OCI-LY1 (cell line): ENCODE data around the gene LRRC8E.

Experiments
- H2AFZ ChIP-seq: fragments of 200-600 bp; sonication (generic), shearing (Covaris generic); 2 replicates; pipeline ENCODE4 v1.6.0; 2014; ENCODE audit warnings: antibody characterized with exemption, mild to moderate bottlenecking, low read length
- H3F3A ChIP-seq: fragments of 200-600 bp; sonication (generic), shearing (Covaris generic); 2 replicates; pipeline ENCODE4 v1.6.0; 2014; ENCODE audit warnings: mild to moderate bottlenecking, antibody characterized with exemption, low read length, moderate library complexity; ENCODE audit not compliant: insufficient read depth
- H3K27ac ChIP-seq: fragments of 200-600 bp; sonication (generic); 2 replicates; pipeline ENCODE4 v1.5.1; 2014; ENCODE audit warnings: low read length, mixed run types, mild to moderate bottlenecking, low read depth; ENCODE audit not compliant: poor library complexity, severe bottlenecking
- H3K27me3 ChIP-seq: fragments of 200-600 bp; sonication (generic); 2 replicates; pipeline ENCODE4 v1.6.0; 2014; ENCODE audit warnings: antibody characterized with exemption, mild to moderate bottlenecking, low read length, moderate library complexity; ENCODE audit not compliant: insufficient read depth
- H3K36me3 ChIP-seq: fragments of 200-600 bp; sonication (generic); 2 replicates; pipeline ENCODE4 v1.6.1; 2014; ENCODE audit warnings: mild to moderate bottlenecking, antibody characterized with exemption, low read length, moderate library complexity, mixed read lengths; ENCODE audit not compliant: insufficient read depth
- H3K4me1 ChIP-seq: fragments of 200-600 bp; sonication (generic); 2 replicates; pipeline ENCODE4 v1.5.1; 2014; ENCODE audit warnings: mild to moderate bottlenecking, low read length, moderate library complexity; ENCODE audit not compliant: insufficient read depth, severe bottlenecking
- H3K4me2 ChIP-seq: fragments of 200-600 bp; sonication (generic), shearing (Covaris generic); 2 replicates; pipeline ENCODE4 v1.6.1; 2014; ENCODE audit warnings: low read length
- H3K4me3 ChIP-seq: fragments of 200-600 bp; sonication (generic); 2 replicates; pipeline ENCODE4 v1.5.1; 2014; ENCODE audit warnings: low read length, low read depth, mild to moderate bottlenecking, mixed read lengths; ENCODE audit not compliant: poor library complexity, severe bottlenecking
- H3K79me2 ChIP-seq: fragments of 200-600 bp; shearing (Covaris generic); 2 replicates; pipeline ENCODE4 v1.6.1; 2016; ENCODE audit warnings: mixed run types, low read length, mixed read lengths; ENCODE audit not compliant: insufficient read depth
- H3K9ac ChIP-seq: fragments of 200-600 bp; sonication (generic), shearing (Covaris generic); 2 replicates; pipeline ENCODE4 v1.6.1; 2014; ENCODE audit warnings: mild to moderate bottlenecking, low read length, mixed read lengths
- H3K9me2 ChIP-seq: fragments of 200-600 bp; sonication (generic), shearing (Covaris generic); 2 replicates; pipeline ENCODE4 v1.6.1; 2014; ENCODE audit warnings: low read depth, mild to moderate bottlenecking, low read length, mixed read lengths
- H3K9me3 ChIP-seq: fragments of 200-600 bp; shearing (Covaris generic); 2 replicates; pipeline ENCODE4 v1.6.1; 2014; ENCODE audit warnings: low read length, mixed read lengths
- H4K20me1 ChIP-seq: fragments of 200-600 bp; sonication (generic), shearing (Covaris generic); 2 replicates; pipeline ENCODE4 v1.6.0; 2016; ENCODE audit warnings: mild to moderate bottlenecking, low read length; ENCODE audit not compliant: insufficient read depth
- EZH2 ChIP-seq: fragments of 200-600 bp; sonication (generic), shearing (Covaris generic); IDR thresholded peaks from 2 replicates; pipeline ENCODE4 v1.8.0; 2017; ENCODE audit warnings: borderline replicate concordance, mixed run types, mild to moderate bottlenecking, antibody characterized with exemption, low read length, moderate library complexity, mixed read lengths
- TF ChIP-seq, protein P1 (sequence below): fragments of 200-600 bp; sonication (generic), shearing (Covaris generic); IDR thresholded peaks from 2 replicates; pipeline ENCODE4 v1.5.1; 2017; ENCODE audit warnings: mild to moderate bottlenecking, antibody characterized with exemption, low read length, moderate library complexity, mixed read lengths

The LRRC8E gene

GRCh38 chr19:7894612-7895309, 6.5 kb downstream of the LRRC8E start:
- H3K27ac ChIP-seq = no peak overlapping the region

DNA sequence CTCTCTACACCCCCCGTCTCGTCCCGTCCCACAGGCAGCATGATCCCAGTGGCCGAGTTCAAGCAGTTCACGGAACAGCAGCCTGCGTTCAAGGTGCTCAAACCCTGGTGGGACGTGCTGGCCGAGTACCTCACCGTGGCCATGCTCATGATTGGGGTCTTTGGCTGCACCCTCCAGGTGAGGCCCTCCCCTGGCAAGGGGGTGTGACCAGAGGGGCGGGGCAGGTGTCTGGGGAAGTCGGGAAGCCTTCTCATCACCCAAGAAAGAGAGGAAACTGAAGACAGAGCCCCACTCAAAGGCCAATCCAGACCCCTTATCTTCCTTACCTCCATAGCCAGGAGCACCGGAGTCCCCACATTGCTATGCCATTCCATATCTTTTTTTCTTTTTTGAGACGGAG, 7.3 kb downstream of the LRRC8E start:
- H3K4me2 ChIP-seq = no peak overlapping the region
- H3K9me2 ChIP-seq = no peaks in the 10 kb centered on the region

More at GRCh38 chr19:7894612-7895309, 6.5 kb downstream of the LRRC8E start:
- no peaks in the 10 kb centered on the region for H3K36me3 ChIP-seq
- no peak overlapping the region for H3K4me2 ChIP-seq
- no peaks in the 10 kb centered on the region for H3K79me2 ChIP-seq
- no peak overlapping the region for H3K4me3 ChIP-seq
- no peaks in the 10 kb centered on the region for H3K9me3 ChIP-seq
- H3K27me3 ChIP-seq = no peaks in the 10 kb centered on the region
- H3K9me2 ChIP-seq = no peaks in the 10 kb centered on the region
- H4K20me1 ChIP-seq = no peaks in the 10 kb centered on the region
- no peak overlapping the region for H2AFZ ChIP-seq
- no peak for TF ChIP-seq EZH2
- TF ChIP-seq, protein P1, sequence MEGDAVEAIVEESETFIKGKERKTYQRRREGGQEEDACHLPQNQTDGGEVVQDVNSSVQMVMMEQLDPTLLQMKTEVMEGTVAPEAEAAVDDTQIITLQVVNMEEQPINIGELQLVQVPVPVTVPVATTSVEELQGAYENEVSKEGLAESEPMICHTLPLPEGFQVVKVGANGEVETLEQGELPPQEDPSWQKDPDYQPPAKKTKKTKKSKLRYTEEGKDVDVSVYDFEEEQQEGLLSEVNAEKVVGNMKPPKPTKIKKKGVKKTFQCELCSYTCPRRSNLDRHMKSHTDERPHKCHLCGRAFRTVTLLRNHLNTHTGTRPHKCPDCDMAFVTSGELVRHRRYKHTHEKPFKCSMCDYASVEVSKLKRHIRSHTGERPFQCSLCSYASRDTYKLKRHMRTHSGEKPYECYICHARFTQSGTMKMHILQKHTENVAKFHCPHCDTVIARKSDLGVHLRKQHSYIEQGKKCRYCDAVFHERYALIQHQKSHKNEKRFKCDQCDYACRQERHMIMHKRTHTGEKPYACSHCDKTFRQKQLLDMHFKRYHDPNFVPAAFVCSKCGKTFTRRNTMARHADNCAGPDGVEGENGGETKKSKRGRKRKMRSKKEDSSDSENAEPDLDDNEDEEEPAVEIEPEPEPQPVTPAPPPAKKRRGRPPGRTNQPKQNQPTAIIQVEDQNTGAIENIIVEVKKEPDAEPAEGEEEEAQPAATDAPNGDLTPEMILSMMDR = no peak
- H3F3A ChIP-seq = no peaks in the 10 kb centered on the region
- peaks cover 6% of the 10 kb centered on the region for H3K4me1 ChIP-seq
- no peak overlapping the region for H3K9ac ChIP-seq

DNA sequence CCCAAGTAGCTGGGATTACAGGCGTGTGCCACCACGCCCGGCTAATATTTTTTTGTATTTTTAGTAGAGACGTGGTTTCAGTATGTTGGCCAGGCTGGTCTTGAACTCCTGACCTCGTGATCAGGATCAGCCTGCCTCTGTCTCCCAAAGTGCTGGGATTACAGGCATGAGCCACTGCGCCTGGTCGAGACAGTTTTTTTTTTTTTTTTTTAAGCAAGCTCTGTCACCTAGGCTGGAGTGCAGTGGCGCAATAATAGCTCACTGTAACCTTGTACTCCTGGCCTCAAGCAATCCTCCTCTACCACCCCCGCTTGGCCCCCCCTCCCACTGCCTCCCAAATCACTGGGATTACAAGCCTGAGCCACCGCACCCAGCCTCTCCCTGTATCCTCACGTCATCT, 9.0 kb downstream of the LRRC8E start:
- Histone ChIP-seq H3F3A (no peaks in the 10 kb centered on the region), H3K4me2 (no peak overlapping the region), H3K9me2 (no peaks in the 10 kb centered on the region), H3K79me2 (no peaks in the 10 kb centered on the region), H3K36me3 (no peaks in the 10 kb centered on the region), H3K27ac (no peak overlapping the region), H3K9me3 (no peaks in the 10 kb centered on the region), H3K27me3 (no peaks in the 10 kb centered on the region), H3K4me3 (no peak overlapping the region), H4K20me1 (no peaks in the 10 kb centered on the region), H2AFZ (no peak overlapping the region), H3K9ac (no peak overlapping the region), H3K4me1 (peaks cover 6% of the 10 kb centered on the region)
- TF ChIP-seq, protein P1 = no peak
- no peak for TF ChIP-seq EZH2

More for the DNA sequence above, 7.3 kb downstream of the LRRC8E start:
- Histone ChIP-seq H4K20me1 (no peaks in the 10 kb centered on the region), H3K79me2 (no peaks in the 10 kb centered on the region), H3K27me3 (no peaks in the 10 kb centered on the region), H3K9ac (no peak overlapping the region), H3K4me3 (no peak overlapping the region), H3K36me3 (no peaks in the 10 kb centered on the region), H3K27ac (no peak overlapping the region), H3K9me3 (no peaks in the 10 kb centered on the region), H3F3A (no peaks in the 10 kb centered on the region), H3K4me1 (peaks cover 6% of the 10 kb centered on the region), H2AFZ (no peak overlapping the region)
- TF ChIP-seq, protein P1 = no peak
- TF ChIP-seq EZH2 = no peak
